ENCODE data around the gene RBP3. TPM values are rescaled to one million over a fixed set of nuclear protein-coding genes. Genes with fewer than 3 reads are reported as not detected.

RBP3 gene
- total RNA-seq, 1 experiment from 2014 or later: not detected

GRCh38 chr10:47388879-47389278 is 40.7 kb downstream of the RBP3 start:
- no peaks in the 10 kb centered on the region for H3K36me3 ChIP-seq (ENCODE audit: insufficient read depth, low read length)
- H3K4me1 ChIP-seq (ENCODE audit: low read length): peaks cover 10% of the 10 kb centered on the region
- no peaks in the 10 kb centered on the region for H3K79me2 ChIP-seq (ENCODE audit: low read length)
- no peaks in the 10 kb centered on the region for H3K27me3 ChIP-seq (ENCODE audit: low read length)
- H3K4me2 ChIP-seq (ENCODE audit: low read depth, low read length, poor library complexity, severe bottlenecking): no peak overlapping the region
- no peaks in the 10 kb centered on the region for H3K9me2 ChIP-seq (replicated peaks; ENCODE audit: insufficient read depth, low read length)
- no peaks in the 10 kb centered on the region for H4K20me1 ChIP-seq (ENCODE audit: insufficient read depth, low read depth, low read length)
- DNase-seq: no peak
- no peak overlapping the region for H3K4me3 ChIP-seq (ENCODE audit: low read length)
- H3K9me3 ChIP-seq (ENCODE audit: low read length): no peaks in the 10 kb centered on the region
- no peak overlapping the region for H2AFZ ChIP-seq (ENCODE audit: low read length)
- no peak overlapping the region for H3K27ac ChIP-seq (ENCODE audit: low read length)
- H3K9ac ChIP-seq (ENCODE audit: low read length): no peak overlapping the region

DNA sequence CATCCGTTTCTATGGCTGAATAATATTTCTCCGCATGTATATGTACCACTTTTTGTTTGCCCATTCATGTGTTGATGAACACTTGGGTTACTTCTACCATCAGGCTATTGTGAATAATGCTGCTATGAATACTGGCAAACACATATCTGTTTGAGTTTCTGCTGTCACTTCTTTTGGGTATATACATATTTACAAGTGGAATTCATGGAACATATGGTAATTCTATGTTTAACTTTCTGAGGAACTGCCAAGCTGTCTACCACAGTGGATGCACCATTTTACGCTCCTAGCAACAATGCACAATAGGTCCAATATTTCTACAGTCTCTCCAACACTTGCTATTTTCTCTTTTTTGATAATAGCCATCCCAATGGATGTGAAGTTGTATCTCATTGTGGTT is 41.5 kb downstream of the RBP3 start:
- H3K4me3 ChIP-seq (ENCODE audit: low read length): no peak overlapping the region
- no peaks in the 10 kb centered on the region for H3K9me3 ChIP-seq (ENCODE audit: low read length)
- no peak overlapping the region for H2AFZ ChIP-seq (ENCODE audit: low read length)
- no peaks in the 10 kb centered on the region for H3K9me2 ChIP-seq (replicated peaks; ENCODE audit: insufficient read depth, low read length)
- H3K4me1 ChIP-seq (ENCODE audit: low read length): peaks cover 5% of the 10 kb centered on the region
- no peaks in the 10 kb centered on the region for H4K20me1 ChIP-seq (ENCODE audit: insufficient read depth, low read depth, low read length)
- H3K27ac ChIP-seq (ENCODE audit: low read length): no peak overlapping the region
- DNase-seq: no peak
- H3K9ac ChIP-seq (ENCODE audit: low read length): no peak overlapping the region
- H3K4me2 ChIP-seq (ENCODE audit: low read depth, low read length, poor library complexity, severe bottlenecking): no peak overlapping the region
- H3K27me3 ChIP-seq (ENCODE audit: low read length): no peaks in the 10 kb centered on the region
- no peaks in the 10 kb centered on the region for H3K79me2 ChIP-seq (ENCODE audit: low read length)
- no peaks in the 10 kb centered on the region for H3K36me3 ChIP-seq (ENCODE audit: insufficient read depth, low read length)

- H3K4me2 ChIP-seq (ENCODE audit: low read depth, low read length, poor library complexity, severe bottlenecking): no peak overlapping the region
- DNase-seq: no peak
- no peaks in the 10 kb centered on the region for H3K9me2 ChIP-seq (replicated peaks; ENCODE audit: insufficient read depth, low read length)
- H3K9me3 ChIP-seq (ENCODE audit: low read length): no peaks in the 10 kb centered on the region
- no peaks in the 10 kb centered on the region for H3K36me3 ChIP-seq (ENCODE audit: insufficient read depth, low read length)
- no peak overlapping the region for H3K9ac ChIP-seq (ENCODE audit: low read length)
- no peaks in the 10 kb centered on the region for H3K4me1 ChIP-seq (ENCODE audit: low read length)
- H3K27me3 ChIP-seq (ENCODE audit: low read length): no peaks in the 10 kb centered on the region
- H4K20me1 ChIP-seq (ENCODE audit: insufficient read depth, low read depth, low read length): no peaks in the 10 kb centered on the region
- no peak overlapping the region for H2AFZ ChIP-seq (ENCODE audit: low read length)
- H3K4me3 ChIP-seq (ENCODE audit: low read length): no peak overlapping the region
- H3K27ac ChIP-seq (ENCODE audit: low read length): no peak overlapping the region
- H3K79me2 ChIP-seq (ENCODE audit: low read length): no peaks in the 10 kb centered on the region
Observed at GRCh38 chr10:47396311-47396717, 48.2 kb downstream of the RBP3 start.

DNA sequence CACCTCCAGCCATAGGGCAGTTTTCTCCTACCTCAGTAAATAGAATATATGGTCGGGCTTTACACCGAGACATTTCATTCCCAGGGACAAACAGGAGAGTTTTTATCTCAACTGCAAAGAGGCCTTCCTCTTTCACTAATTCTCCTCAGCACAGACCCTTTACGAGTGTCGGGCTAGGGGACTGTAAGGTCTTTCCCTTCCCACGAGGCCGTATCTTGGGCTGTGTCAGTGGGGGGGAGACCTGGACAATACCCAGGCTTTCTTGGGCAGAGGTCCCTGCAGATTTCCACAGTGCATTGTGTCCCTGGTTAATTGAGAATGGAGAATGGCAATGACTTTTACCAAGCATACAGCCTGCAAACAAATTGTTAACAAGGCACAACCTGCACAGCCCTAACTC is 49.1 kb downstream of the RBP3 start:
- H3K79me2 ChIP-seq (ENCODE audit: low read length): no peaks in the 10 kb centered on the region
- DNase-seq: no peak
- H3K4me1 ChIP-seq (ENCODE audit: low read length): no peaks in the 10 kb centered on the region
- H3K9me3 ChIP-seq (ENCODE audit: low read length): no peaks in the 10 kb centered on the region
- no peak overlapping the region for H3K9ac ChIP-seq (ENCODE audit: low read length)
- H4K20me1 ChIP-seq (ENCODE audit: insufficient read depth, low read depth, low read length): no peaks in the 10 kb centered on the region
- H3K27me3 ChIP-seq (ENCODE audit: low read length): no peaks in the 10 kb centered on the region
- H2AFZ ChIP-seq (ENCODE audit: low read length): no peak overlapping the region
- H3K27ac ChIP-seq (ENCODE audit: low read length): no peak overlapping the region
- H3K9me2 ChIP-seq (replicated peaks; ENCODE audit: insufficient read depth, low read length): no peaks in the 10 kb centered on the region
- H3K36me3 ChIP-seq (ENCODE audit: insufficient read depth, low read length): no peaks in the 10 kb centered on the region
- no peak overlapping the region for H3K4me3 ChIP-seq (ENCODE audit: low read length)
- H3K4me2 ChIP-seq (ENCODE audit: low read depth, low read length, poor library complexity, severe bottlenecking): no peak overlapping the region

GRCh38 chr10:47400251-47400650 is 52.1 kb downstream of the RBP3 start:
- no peaks in the 10 kb centered on the region for H3K36me3 ChIP-seq (ENCODE audit: insufficient read depth, low read length)

GRCh38 chr10:47400786-47401185 is 52.6 kb downstream of the RBP3 start:
- H3K4me1 ChIP-seq (ENCODE audit: low read length): no peaks in the 10 kb centered on the region
- H4K20me1 ChIP-seq (ENCODE audit: insufficient read depth, low read depth, low read length): no peaks in the 10 kb centered on the region
- H3K9me2 ChIP-seq (replicated peaks; ENCODE audit: insufficient read depth, low read length): no peaks in the 10 kb centered on the region
- H2AFZ ChIP-seq (ENCODE audit: low read length): no peak overlapping the region
- no peaks in the 10 kb centered on the region for H3K79me2 ChIP-seq (ENCODE audit: low read length)
- no peak overlapping the region for H3K9ac ChIP-seq (ENCODE audit: low read length)
- no peak overlapping the region for H3K27ac ChIP-seq (ENCODE audit: low read length)
- H3K4me2 ChIP-seq (ENCODE audit: low read depth, low read length, poor library complexity, severe bottlenecking): no peak overlapping the region
- H3K4me3 ChIP-seq (ENCODE audit: low read length): no peak overlapping the region
- H3K9me3 ChIP-seq (ENCODE audit: low read length): no peaks in the 10 kb centered on the region
- no peak for DNase-seq
- H3K27me3 ChIP-seq (ENCODE audit: low read length): no peaks in the 10 kb centered on the region
- H3K36me3 ChIP-seq (ENCODE audit: insufficient read depth, low read length): no peaks in the 10 kb centered on the region

More at GRCh38 chr10:47400251-47400650, 52.1 kb downstream of the RBP3 start:
- Histone ChIP-seq H3K4me2 (ENCODE audit: low read depth, low read length, poor library complexity, severe bottlenecking) (no peak overlapping the region), H3K27me3 (ENCODE audit: low read length) (no peaks in the 10 kb centered on the region), H3K9ac (ENCODE audit: low read length) (no peak overlapping the region), H3K79me2 (ENCODE audit: low read length) (no peaks in the 10 kb centered on the region), H3K4me1 (ENCODE audit: low read length) (no peaks in the 10 kb centered on the region), H3K4me3 (ENCODE audit: low read length) (no peak overlapping the region), H2AFZ (ENCODE audit: low read length) (no peak overlapping the region), H3K27ac (ENCODE audit: low read length) (no peak overlapping the region), H3K9me2 (replicated peaks; ENCODE audit: insufficient read depth, low read length) (no peaks in the 10 kb centered on the region), H3K9me3 (ENCODE audit: low read length) (no peaks in the 10 kb centered on the region), H4K20me1 (ENCODE audit: insufficient read depth, low read depth, low read length) (no peaks in the 10 kb centered on the region)
- no peak for DNase-seq

- H3K9me2 ChIP-seq (replicated peaks; ENCODE audit: insufficient read depth, low read length): no peaks in the 10 kb centered on the region
- no peaks in the 10 kb centered on the region for H3K4me1 ChIP-seq (ENCODE audit: low read length)
- no peaks in the 10 kb centered on the region for H3K79me2 ChIP-seq (ENCODE audit: low read length)
- no peaks in the 10 kb centered on the region for H3K36me3 ChIP-seq (ENCODE audit: insufficient read depth, low read length)
- no peaks in the 10 kb centered on the region for H4K20me1 ChIP-seq (ENCODE audit: insufficient read depth, low read depth, low read length)
- no peaks in the 10 kb centered on the region for H3K27me3 ChIP-seq (ENCODE audit: low read length)
- no peak overlapping the region for H3K4me2 ChIP-seq (ENCODE audit: low read depth, low read length, poor library complexity, severe bottlenecking)
- no peak overlapping the region for H2AFZ ChIP-seq (ENCODE audit: low read length)
- no peak for DNase-seq
- H3K9ac ChIP-seq (ENCODE audit: low read length): no peak overlapping the region
- no peak overlapping the region for H3K27ac ChIP-seq (ENCODE audit: low read length)
- H3K9me3 ChIP-seq (ENCODE audit: low read length): no peaks in the 10 kb centered on the region
- no peak overlapping the region for H3K4me3 ChIP-seq (ENCODE audit: low read length)
Observed at GRCh38 chr10:47401210-47401609, 53.0 kb downstream of the RBP3 start.

DNA sequence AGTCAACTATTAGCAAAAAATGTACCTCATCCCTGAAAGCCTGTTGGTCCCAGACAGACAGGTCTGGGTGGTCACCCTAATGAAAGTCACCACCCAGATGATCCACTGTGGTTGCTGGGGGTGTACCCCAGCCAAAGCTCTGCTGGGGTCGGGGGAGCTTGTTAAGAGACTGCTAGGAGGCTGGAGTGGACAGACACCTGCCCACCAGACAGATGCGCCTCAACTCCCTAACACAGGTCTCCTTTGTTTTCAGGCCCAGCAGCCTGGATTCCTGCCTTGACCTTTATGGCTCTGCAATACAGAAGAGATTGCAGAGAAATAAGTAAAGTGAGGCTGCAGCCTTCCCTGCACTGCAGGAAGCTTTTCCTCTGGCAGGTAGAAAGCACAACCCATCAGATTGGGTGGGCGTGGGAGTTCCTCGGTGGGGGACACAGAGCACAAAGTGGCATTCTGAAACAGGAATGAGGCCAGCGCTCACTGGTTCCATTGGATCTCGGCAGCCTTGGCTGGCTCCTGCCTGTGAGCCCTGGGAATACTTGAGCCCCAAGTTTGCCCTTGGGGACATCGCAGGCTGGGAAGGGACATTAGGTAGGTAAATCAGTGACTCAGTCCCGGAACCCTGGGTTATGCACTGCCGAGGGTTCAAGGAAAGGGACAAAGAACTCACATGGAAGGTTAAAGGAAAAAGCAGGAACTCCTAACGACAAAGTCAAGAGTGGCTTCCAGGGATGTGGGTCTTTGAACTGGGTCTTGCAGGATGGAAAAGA is 53.9 kb downstream of the RBP3 start:
- no peak overlapping the region for H3K4me3 ChIP-seq (ENCODE audit: low read length)
- H3K4me2 ChIP-seq (ENCODE audit: low read depth, low read length, poor library complexity, severe bottlenecking): no peak overlapping the region
- no peaks in the 10 kb centered on the region for H3K9me3 ChIP-seq (ENCODE audit: low read length)
- no peak overlapping the region for H3K27ac ChIP-seq (ENCODE audit: low read length)
- no peak overlapping the region for H2AFZ ChIP-seq (ENCODE audit: low read length)
- no peak for DNase-seq
- no peaks in the 10 kb centered on the region for H3K79me2 ChIP-seq (ENCODE audit: low read length)
- no peaks in the 10 kb centered on the region for H3K4me1 ChIP-seq (ENCODE audit: low read length)
- H3K36me3 ChIP-seq (ENCODE audit: insufficient read depth, low read length): no peaks in the 10 kb centered on the region
- H3K27me3 ChIP-seq (ENCODE audit: low read length): no peaks in the 10 kb centered on the region
- H3K9me2 ChIP-seq (replicated peaks; ENCODE audit: insufficient read depth, low read length): no peaks in the 10 kb centered on the region
- no peak overlapping the region for H3K9ac ChIP-seq (ENCODE audit: low read length)
- no peaks in the 10 kb centered on the region for H4K20me1 ChIP-seq (ENCODE audit: insufficient read depth, low read depth, low read length)

Measured in Karpas-422 (cell line).